HG02840 (cell line): ENCODE results near the gene C4BPB.
"Not testable (repeated sequence)": the region's sequence is repeated elsewhere in the genome, so short reads cannot be mapped to it uniquely, and the experiment has no call there.

Source experiments
- ATAC-seq: cut with Tn5 transposase; IDR thresholded peaks from one replicate; pipeline ENCODE4 v1.9.1; 2021; ENCODE audit warnings: mild to moderate bottlenecking, moderate library complexity, moderate number of reproducible peaks; ENCODE audit not compliant: unreplicated experiment, low FRiP score

Gene C4BPB, protein sequence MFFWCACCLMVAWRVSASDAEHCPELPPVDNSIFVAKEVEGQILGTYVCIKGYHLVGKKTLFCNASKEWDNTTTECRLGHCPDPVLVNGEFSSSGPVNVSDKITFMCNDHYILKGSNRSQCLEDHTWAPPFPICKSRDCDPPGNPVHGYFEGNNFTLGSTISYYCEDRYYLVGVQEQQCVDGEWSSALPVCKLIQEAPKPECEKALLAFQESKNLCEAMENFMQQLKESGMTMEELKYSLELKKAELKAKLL

GRCh38 chr1:207088701-207089626 is at the start of gene C4BPB:
C4BPB (plus strand) TSS chr1:207088860; CDS start chr1:207089532, 672 bp downstream.
- no peak for ATAC-seq

- ATAC-seq, result no peak
Measured at GRCh38 chr1:207039380-207040180, 49.1 kb upstream of the C4BPB start.

DNA sequence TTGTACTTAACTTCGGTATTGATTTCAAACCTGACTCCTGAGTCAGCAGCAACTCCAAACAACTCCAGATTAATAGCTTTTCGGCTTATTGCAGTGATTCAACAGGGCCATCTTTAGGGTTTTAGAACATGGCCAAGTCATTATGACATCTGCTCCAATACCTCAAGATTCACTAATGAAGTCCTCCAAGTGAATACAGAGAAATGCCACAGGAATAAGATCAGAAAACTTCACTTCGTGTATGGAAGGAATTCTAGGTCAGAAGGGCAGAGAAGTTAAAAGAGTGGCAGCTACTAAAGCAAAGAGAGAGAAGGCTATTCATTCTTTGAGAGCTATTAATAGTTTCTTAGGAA is 48.5 kb upstream of the C4BPB start:
- no peak for ATAC-seq

- ATAC-seq, result not testable (repeated sequence)
Measured at GRCh38 chr1:207041397-207041796, 47.3 kb upstream of the C4BPB start.

- no peak for ATAC-seq
Measured at GRCh38 chr1:207045453-207045852, 43.2 kb upstream of the C4BPB start.

DNA sequence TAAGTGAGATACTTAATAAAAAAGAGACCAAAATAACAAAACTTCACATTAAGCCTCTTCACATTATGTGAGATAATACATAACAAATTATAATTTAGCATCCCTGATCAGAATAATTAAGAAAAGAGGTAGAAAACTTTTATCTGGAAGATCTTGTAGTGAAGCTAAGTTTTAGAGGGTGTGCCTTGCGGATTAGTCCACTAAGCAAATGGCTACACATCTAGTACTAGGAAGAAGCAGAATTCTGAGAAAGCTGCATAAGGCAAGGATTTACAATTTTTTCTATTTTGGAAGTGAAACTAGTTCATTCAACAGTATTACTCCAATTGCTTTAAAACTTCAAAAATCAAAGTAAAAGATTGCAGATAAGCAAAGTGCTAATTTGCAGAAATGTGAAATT is 41.2 kb upstream of the C4BPB start:
- no peak for ATAC-seq

- no peak for ATAC-seq
Measured at GRCh38 chr1:207048041-207048440, 40.6 kb upstream of the C4BPB start.

- ATAC-seq, result no peak
Measured at GRCh38 chr1:207049054-207049453, 39.6 kb upstream of the C4BPB start.

DNA sequence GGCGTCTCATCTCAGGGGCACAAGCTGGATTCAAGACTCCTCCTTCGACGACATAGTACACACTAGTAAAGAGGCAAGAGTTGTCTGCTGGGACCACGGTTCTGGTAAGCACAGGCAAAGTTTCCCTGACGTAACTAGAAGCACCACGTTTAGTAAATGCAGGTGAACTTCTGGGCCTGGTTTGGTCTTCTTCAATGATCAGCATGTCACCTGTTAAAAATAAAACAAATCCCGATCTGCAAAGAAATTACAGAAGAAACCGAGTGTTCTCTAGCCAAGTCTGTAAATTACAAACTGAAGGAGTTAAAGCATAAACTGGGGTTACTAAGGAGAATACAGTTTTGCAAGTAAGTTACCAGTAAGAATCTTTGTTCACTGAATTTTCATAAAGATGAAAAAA is 39.1 kb upstream of the C4BPB start:
- no peak for ATAC-seq

- ATAC-seq, result no peak
Measured at GRCh38 chr1:207049974-207050391, 38.7 kb upstream of the C4BPB start.

GRCh38 chr1:207050480-207051190 is 38.0 kb upstream of the C4BPB start:
- no peak for ATAC-seq

DNA sequence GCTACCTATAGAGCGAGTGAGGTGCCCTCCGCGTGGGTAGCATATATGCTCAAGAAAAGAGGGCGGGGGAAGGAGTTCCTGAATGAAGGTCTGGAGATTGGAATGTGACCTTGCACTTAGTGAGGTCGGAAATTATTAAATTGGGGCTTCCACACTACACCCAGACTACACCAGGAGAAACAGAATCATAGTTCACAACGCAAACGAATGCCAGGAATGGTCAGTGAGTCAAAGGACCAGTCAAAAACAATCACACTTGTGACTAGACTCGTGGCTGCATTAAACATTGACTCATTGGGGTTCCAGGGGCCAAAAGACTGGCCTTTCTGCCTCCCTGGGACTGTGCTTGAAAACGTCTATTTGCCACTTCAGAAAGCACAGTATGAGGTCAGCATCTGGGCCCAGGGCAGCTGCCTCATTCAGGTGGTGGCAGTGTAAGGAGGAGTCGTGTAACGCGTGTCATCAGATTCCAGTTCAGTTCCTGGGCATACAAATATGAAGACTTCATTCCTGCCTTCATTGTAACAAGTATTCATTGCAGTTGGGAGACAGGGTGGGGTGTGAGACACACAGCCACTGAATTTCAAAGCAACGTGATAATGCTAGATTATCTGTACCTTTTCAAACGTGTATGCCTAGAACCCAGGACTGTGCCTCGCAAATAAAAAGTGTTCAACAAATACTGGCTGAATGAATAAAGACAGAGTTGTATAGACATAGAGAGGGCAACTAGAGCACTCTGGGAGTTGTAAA is 37.3 kb upstream of the C4BPB start, which contains the start of gene YOD1:
Gene YOD1, minus strand, starts transcription at position 18 of the 753 bp plus-strand sequence. CDS start 178 bp downstream, outside the sequence.
- no peak for ATAC-seq

DNA sequence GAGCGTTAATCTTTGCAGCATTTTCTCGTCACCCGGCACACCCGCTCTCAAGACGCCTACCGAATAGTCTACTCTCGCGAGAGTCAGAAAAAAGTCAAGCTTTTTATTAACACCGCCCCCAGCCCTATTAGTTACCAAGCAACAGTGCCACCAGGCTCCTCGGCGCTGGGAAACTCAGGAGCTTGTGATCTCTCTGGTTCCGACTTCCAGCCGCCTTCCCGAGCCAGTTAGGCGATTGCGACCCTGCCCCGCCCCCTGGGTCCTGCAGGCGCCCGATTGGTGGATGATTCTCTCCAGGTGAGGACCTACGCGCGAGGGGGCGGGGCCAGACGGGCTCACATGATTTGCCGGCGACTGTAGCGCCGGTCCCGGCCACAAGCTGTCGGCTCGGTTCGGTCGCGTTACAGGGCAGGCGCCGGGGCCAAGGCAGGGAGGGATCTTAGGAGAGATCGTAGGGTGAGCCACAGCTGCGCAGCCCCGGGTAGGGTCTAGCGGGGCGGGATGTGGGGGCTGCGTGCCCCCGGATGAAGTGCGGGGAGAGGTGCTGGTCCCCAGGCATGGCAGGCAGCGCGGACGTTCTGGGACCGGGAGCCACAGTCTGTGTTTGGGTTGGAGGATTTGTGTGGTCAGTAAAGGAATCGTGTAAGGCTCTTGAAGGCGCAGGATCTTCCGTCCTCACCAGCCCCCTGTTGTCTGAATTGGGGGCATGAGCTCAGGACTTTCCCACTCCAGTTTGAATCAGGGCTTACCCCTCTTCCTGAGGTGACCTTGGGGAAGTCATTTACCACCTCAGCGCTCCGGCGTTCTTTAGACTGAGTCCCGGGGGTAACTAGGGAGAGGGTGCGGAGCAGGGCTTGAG is 35.5 kb upstream of the C4BPB start, which contains the start of gene PFKFB2:
Gene PFKFB2, plus strand, starts transcription at position 365 of the 859 bp plus-strand sequence. CDS start 1,443 bp downstream, outside the sequence.
- peak; percentile 72 for ATAC-seq

- ATAC-seq, result no peak
Measured at GRCh38 chr1:207054491-207054890, 34.2 kb upstream of the C4BPB start.

DNA sequence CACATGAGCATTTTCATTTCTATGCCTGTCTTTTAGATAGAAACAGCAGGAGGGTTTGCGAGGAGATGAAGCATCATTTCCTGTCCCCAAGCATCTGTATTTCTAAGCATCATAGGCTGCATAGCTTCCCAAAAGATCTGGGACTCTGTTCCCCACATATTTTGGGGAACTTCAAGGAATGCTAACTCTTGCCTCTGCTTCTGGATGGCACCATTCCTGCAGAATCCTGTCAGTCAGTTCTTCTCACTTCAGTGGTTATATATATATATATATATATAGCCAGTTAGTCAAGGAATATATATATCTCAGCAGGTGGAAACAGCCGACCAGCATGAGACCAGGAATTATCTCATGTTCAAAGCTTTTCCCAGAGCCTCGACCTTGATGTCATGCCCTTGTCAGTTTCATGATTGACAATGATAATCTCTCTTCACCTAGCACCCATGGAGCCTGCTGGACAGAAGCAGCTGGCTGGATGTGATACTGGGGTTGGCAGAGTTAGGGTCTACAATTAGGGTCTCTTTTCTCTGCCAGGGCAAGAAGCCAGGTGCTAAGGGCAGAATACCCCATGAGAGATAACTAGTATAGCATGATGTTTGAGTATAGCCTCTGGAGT is 33.2 kb upstream of the C4BPB start:
- ATAC-seq, result no peak

GRCh38 chr1:207056673-207057072 is 32.0 kb upstream of the C4BPB start:
- ATAC-seq, result no peak

DNA sequence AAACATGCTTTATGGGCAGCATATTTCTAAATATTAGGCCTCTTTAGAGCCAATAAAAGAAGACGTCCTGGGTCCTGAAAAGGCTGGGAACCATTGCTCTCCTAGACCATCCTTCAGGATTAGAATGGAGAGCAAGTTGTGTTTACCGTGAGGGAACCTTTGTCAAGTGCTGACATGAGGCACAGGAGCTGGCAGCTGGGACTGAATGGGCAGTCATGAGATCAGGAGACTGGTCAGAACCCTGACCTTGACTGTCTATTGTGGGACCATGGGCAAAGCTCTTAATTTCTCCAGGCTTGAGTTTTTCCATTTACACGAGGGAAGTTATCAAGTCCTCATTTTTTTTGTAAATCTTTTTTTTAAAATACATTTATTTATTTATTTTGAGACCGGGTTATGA is 30.4 kb upstream of the C4BPB start:
- no peak for ATAC-seq
